ENCODE results near the gene SOX1.
A peak's percentile ranks its signal among the peaks of the same experiment; 100 is the strongest.

The SOX1 gene

GRCh38 chr13:112071102-112071722 lies 4.3 kb downstream of the SOX1 start:
- FAIRE-seq (no peak), DNase-seq (ENCODE audit: insufficient read length, low spot score) (no peak)
- TF ChIP-seq POLR2A (IDR thresholded peaks at IDR 0.05; ENCODE audit: low read depth, low read length) (no peak), POU2F2 (IDR thresholded peaks at IDR 0.05; ENCODE audit: low read depth, low read length) (no peak), POLR2AphosphoS5 (IDR thresholded peaks at IDR 0.05; ENCODE audit: low read depth, low read length) (no peak), SPI1 (IDR thresholded peaks at IDR 0.05; ENCODE audit: low read depth, low read length) (no peak), TAF1 (IDR thresholded peaks at IDR 0.05; ENCODE audit: low read depth, low read length) (no peak), PAX5 (IDR thresholded peaks at IDR 0.05; ENCODE audit: insufficient read depth, low read length, severe bottlenecking) (no peak)

DNA sequence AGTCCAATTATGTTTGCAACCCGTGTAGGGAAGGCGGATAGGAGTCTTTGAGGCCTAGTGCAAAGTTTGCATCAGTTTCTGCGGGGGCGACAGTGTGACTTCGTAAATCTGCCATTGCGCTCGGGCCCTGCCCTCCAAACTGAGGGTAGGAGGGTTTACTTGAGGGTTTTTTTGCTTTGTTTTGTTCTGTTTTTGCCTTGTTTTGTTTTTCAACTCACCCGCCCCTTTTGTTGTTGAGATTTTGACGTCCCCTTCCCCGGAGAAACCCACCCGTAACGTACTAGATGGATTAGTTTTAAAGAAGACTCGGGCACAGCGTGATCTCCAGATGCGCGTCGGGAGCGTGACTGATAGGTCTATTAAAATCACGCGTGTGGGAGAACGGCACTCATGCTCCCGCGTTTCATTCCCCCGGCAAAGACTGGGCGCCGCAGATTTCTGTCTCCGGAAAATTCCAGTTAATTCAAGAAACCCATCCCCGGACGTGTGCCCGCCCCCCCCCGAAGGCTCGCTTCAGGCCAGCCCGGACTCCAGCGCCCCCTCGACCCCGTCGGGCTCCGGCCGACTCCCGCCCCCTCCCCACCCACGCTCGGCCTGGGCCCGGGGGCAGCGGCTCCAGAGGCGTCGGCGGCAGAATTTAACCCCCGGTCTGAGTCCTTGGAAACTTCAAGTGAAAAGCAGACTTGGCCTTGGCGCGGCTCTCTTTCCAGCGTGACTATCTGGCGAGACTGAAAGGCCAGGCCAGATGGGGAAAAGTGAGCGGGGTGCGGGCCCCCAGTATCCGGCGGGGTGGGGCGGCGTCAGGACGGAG lies 5.0 kb downstream of the SOX1 start:
- DNase-seq (ENCODE audit: insufficient read length, low spot score), result no peak
- FAIRE-seq, result no peak
- TF ChIP-seq TAF1 (IDR thresholded peaks at IDR 0.05; ENCODE audit: low read depth, low read length) (no peak), SPI1 (IDR thresholded peaks at IDR 0.05; ENCODE audit: low read depth, low read length) (no peak), POLR2A (IDR thresholded peaks at IDR 0.05; ENCODE audit: low read depth, low read length) (no peak), POU2F2 (IDR thresholded peaks at IDR 0.05; ENCODE audit: low read depth, low read length) (no peak), PAX5 (IDR thresholded peaks at IDR 0.05; ENCODE audit: insufficient read depth, low read length, severe bottlenecking) (no peak)

- FAIRE-seq, result no peak
- no peak for DNase-seq (ENCODE audit: insufficient read length, low spot score)
- TF ChIP-seq TAF1 (IDR thresholded peaks at IDR 0.05; ENCODE audit: low read depth, low read length), result no peak
- no peak for TF ChIP-seq SPI1 (IDR thresholded peaks at IDR 0.05; ENCODE audit: low read depth, low read length)
- no peak for TF ChIP-seq POLR2AphosphoS5 (IDR thresholded peaks at IDR 0.05; ENCODE audit: low read depth, low read length)
- no peak for TF ChIP-seq PAX5 (IDR thresholded peaks at IDR 0.05; ENCODE audit: insufficient read depth, low read length, severe bottlenecking)
- no peak for TF ChIP-seq POU2F2 (IDR thresholded peaks at IDR 0.05; ENCODE audit: low read depth, low read length)
Measured at GRCh38 chr13:112072534-112073244, 5.7 kb downstream of the SOX1 start.

GRCh38 chr13:112073245-112074138 lies 6.5 kb downstream of the SOX1 start:
- TF ChIP-seq SPI1 (IDR thresholded peaks at IDR 0.05; ENCODE audit: low read depth, low read length) (no peak), TAF1 (IDR thresholded peaks at IDR 0.05; ENCODE audit: low read depth, low read length) (no peak), PAX5 (IDR thresholded peaks at IDR 0.05; ENCODE audit: insufficient read depth, low read length, severe bottlenecking) (no peak)
- no peak for DNase-seq (ENCODE audit: insufficient read length, low spot score)
- FAIRE-seq, result no peak

- no peak for FAIRE-seq
- DNase-seq (ENCODE audit: insufficient read length, low spot score), result no peak
- TF ChIP-seq SPI1 (IDR thresholded peaks at IDR 0.05; ENCODE audit: low read depth, low read length), result no peak
- no peak for TF ChIP-seq POU2F2 (IDR thresholded peaks at IDR 0.05; ENCODE audit: low read depth, low read length)
- TF ChIP-seq TAF1 (IDR thresholded peaks at IDR 0.05; ENCODE audit: low read depth, low read length), result no peak
- no peak for TF ChIP-seq POLR2A (IDR thresholded peaks at IDR 0.05; ENCODE audit: low read depth, low read length)
- TF ChIP-seq POLR2AphosphoS5 (IDR thresholded peaks at IDR 0.05; ENCODE audit: low read depth, low read length), result no peak
- TF ChIP-seq PAX5 (IDR thresholded peaks at IDR 0.05; ENCODE audit: insufficient read depth, low read length, severe bottlenecking), result no peak
Measured at GRCh38 chr13:112074139-112074865, 7.4 kb downstream of the SOX1 start.

GRCh38 chr13:112077729-112078128 lies 10.8 kb downstream of the SOX1 start:
- TF ChIP-seq POLR2A (IDR thresholded peaks at IDR 0.05; ENCODE audit: low read depth, low read length) (no peak), TAF1 (IDR thresholded peaks at IDR 0.05; ENCODE audit: low read depth, low read length) (no peak)
- DNase-seq (ENCODE audit: insufficient read length, low spot score) (no peak), FAIRE-seq (no peak)

GRCh38 chr13:112078216-112078615 lies 11.3 kb downstream of the SOX1 start:
- FAIRE-seq (no peak), DNase-seq (ENCODE audit: insufficient read length, low spot score) (no peak)
- TF ChIP-seq TAF1 (IDR thresholded peaks at IDR 0.05; ENCODE audit: low read depth, low read length) (no peak), SPI1 (IDR thresholded peaks at IDR 0.05; ENCODE audit: low read depth, low read length) (no peak), POLR2A (IDR thresholded peaks at IDR 0.05; ENCODE audit: low read depth, low read length) (no peak), POLR2AphosphoS5 (IDR thresholded peaks at IDR 0.05; ENCODE audit: low read depth, low read length) (no peak), POU2F2 (IDR thresholded peaks at IDR 0.05; ENCODE audit: low read depth, low read length) (no peak), PAX5 (IDR thresholded peaks at IDR 0.05; ENCODE audit: insufficient read depth, low read length, severe bottlenecking) (no peak)

DNA sequence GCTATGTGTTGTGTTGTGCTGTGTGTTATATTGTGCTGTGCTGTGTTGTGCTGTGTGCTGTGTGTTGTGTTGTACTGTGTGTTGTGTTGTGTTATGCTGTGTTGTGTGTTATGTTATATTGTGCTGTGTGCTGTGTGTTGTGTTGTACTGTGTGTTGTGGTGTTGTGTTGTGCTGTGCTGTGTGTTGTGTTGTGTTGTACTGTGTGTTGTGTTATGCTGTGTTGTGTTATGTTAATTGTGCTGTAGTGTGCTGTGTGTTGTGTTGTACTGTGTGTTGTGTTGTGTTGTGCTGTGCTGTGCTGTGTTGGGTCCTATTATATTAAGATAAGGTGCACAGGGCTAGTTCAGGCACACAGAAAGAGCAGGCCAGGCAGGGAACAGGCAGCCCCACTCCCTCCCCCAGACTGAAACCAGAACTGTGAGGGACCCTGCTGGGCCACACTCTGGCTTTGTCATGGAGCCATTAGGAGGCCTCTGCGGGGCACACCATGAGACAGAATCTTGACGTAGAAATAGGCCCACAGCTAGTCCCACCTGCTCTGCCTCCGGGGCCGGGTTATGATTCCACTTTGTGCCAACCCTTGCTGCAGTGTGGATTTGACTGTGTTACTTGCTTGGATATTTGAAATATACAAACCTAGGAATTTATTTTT lies 12.1 kb downstream of the SOX1 start:
- FAIRE-seq (peak; percentile 84), DNase-seq (ENCODE audit: insufficient read length, low spot score) (no peak)

More for the DNA sequence above, 12.1 kb downstream of the SOX1 start:
- TF ChIP-seq TAF1 (IDR thresholded peaks at IDR 0.05; ENCODE audit: low read depth, low read length) (no peak), SPI1 (IDR thresholded peaks at IDR 0.05; ENCODE audit: low read depth, low read length) (no peak), POU2F2 (IDR thresholded peaks at IDR 0.05; ENCODE audit: low read depth, low read length) (no peak), POLR2AphosphoS5 (IDR thresholded peaks at IDR 0.05; ENCODE audit: low read depth, low read length) (no peak), POLR2A (IDR thresholded peaks at IDR 0.05; ENCODE audit: low read depth, low read length) (no peak), PAX5 (IDR thresholded peaks at IDR 0.05; ENCODE audit: insufficient read depth, low read length, severe bottlenecking) (no peak)
